H9 (cell line): ENCODE results near the gene RPL19. TPM values are rescaled to one million over a fixed set of nuclear protein-coding genes. Genes with fewer than 3 reads are reported as not detected.

Experiments used
- DNase-seq: peaks from one replicate; pipeline ENCODE4 v3.0.0-alpha.2; 2017
- H2AFZ ChIP-seq: one replicate; pipeline ENCODE4 v1.6.1; 2013; ENCODE audit warnings: mild to moderate bottlenecking, low read length, control low read depth, moderate library complexity
- H2AK5ac ChIP-seq: 2 replicates; pipeline ENCODE4 v1.6.1; 2013; ENCODE audit warnings: low read length, control low read depth, mixed read lengths; ENCODE audit not compliant: insufficient read length
- H2BK120ac ChIP-seq: one replicate; pipeline ENCODE4 v1.6.1; 2013; ENCODE audit warnings: low read depth, mild to moderate bottlenecking, low read length, control low read depth, inconsistent platforms; ENCODE audit not compliant: poor library complexity, severe bottlenecking
- H2BK12ac ChIP-seq: 2 replicates; pipeline ENCODE4 v1.6.1; 2013; ENCODE audit warnings: low read length, control low read depth, mixed read lengths, low read depth; ENCODE audit not compliant: insufficient read length
- H2BK15ac ChIP-seq: 2 replicates; pipeline ENCODE4 v1.6.1; 2013; ENCODE audit warnings: low read depth, low read length, control low read depth
- H2BK20ac ChIP-seq: one replicate; pipeline ENCODE4 v1.6.1; 2013; ENCODE audit warnings: low read depth, mild to moderate bottlenecking, low read length, control low read depth, inconsistent platforms; ENCODE audit not compliant: poor library complexity, severe bottlenecking
- H2BK5ac ChIP-seq: 2 replicates; pipeline ENCODE4 v1.6.1; 2013; ENCODE audit warnings: low read length, control low read depth, mixed read lengths; ENCODE audit not compliant: insufficient read length
- H3K14ac ChIP-seq: 2 replicates; pipeline ENCODE4 v1.6.1; 2013; ENCODE audit warnings: low read length, control low read depth; ENCODE audit not compliant: insufficient read depth
- H3K18ac ChIP-seq: 2 replicates; pipeline ENCODE4 v1.6.1; 2013; ENCODE audit warnings: low read depth, mild to moderate bottlenecking, mixed read lengths, low read length, control low read depth; ENCODE audit not compliant: insufficient read length
- H3K23ac ChIP-seq: 2 replicates; pipeline ENCODE4 v1.6.1; 2013; ENCODE audit warnings: low read length, control low read depth, mixed read lengths, low read depth; ENCODE audit not compliant: insufficient read length
- H3K23me2 ChIP-seq: 2 replicates; pipeline ENCODE4 v1.6.1; 2013; ENCODE audit warnings: low read depth, mild to moderate bottlenecking, mixed read lengths, low read length, control low read depth; ENCODE audit not compliant: insufficient read length, poor library complexity, severe bottlenecking
- H3K27ac ChIP-seq: 2 replicates; pipeline ENCODE4 v1.5.1; 2013; ENCODE audit warnings: low read length, control low read depth, mixed read lengths, low read depth; ENCODE audit not compliant: insufficient read length
- H3K27me3 ChIP-seq: 2 replicates; pipeline ENCODE4 v1.6.1; 2013; ENCODE audit warnings: low read length, control low read depth, inconsistent platforms; ENCODE audit not compliant: insufficient read depth
- H3K4ac ChIP-seq: 2 replicates; pipeline ENCODE4 v1.6.1; 2013; ENCODE audit warnings: low read depth, mild to moderate bottlenecking, control low read depth, inconsistent platforms, low read length, moderate library complexity
- H3K4me1 ChIP-seq: 2 replicates; pipeline ENCODE4 v1.6.1; 2013; ENCODE audit warnings: low read length, control low read depth, inconsistent platforms; ENCODE audit not compliant: insufficient read depth
- H3K4me2 ChIP-seq: 2 replicates; pipeline ENCODE4 v1.6.1; 2013; ENCODE audit warnings: low read length, control low read depth, mixed read lengths; ENCODE audit not compliant: insufficient read length, insufficient read depth
- H3K56ac ChIP-seq: 2 replicates; pipeline ENCODE4 v1.6.1; 2013; ENCODE audit warnings: low read depth, mild to moderate bottlenecking, mixed read lengths, low read length, control low read depth; ENCODE audit not compliant: insufficient read length
- H3K79me1 ChIP-seq: 2 replicates; pipeline ENCODE4 v1.6.1; 2013; ENCODE audit warnings: low read depth, mild to moderate bottlenecking, moderate library complexity, low read length, control low read depth, inconsistent platforms; ENCODE audit not compliant: insufficient read depth, poor library complexity, severe bottlenecking
- H3K79me2 ChIP-seq: 2 replicates; pipeline ENCODE4 v1.6.1; 2013; ENCODE audit warnings: low read length, control low read depth, inconsistent platforms; ENCODE audit not compliant: insufficient read depth
- H3K9ac ChIP-seq: 2 replicates; pipeline ENCODE4 v1.6.1; 2013; ENCODE audit warnings: low read length, control low read depth, mixed read lengths; ENCODE audit not compliant: insufficient read length; ENCODE audit errors: extremely low read depth
- H3K9me3 ChIP-seq: one replicate; pipeline ENCODE4 v1.6.1; 2013; ENCODE audit warnings: low read depth, low read length, inconsistent platforms; ENCODE audit not compliant: control insufficient read depth
- H3T11ph ChIP-seq: one replicate; pipeline ENCODE4 v1.6.1; 2013; ENCODE audit warnings: mild to moderate bottlenecking, low read length, control low read depth, inconsistent platforms
- H4K20me1 ChIP-seq: one replicate; pipeline ENCODE4 v1.6.1; 2013; ENCODE audit not compliant: control insufficient read depth, insufficient read length, insufficient read depth
- H4K5ac ChIP-seq: 2 replicates; pipeline ENCODE4 v1.6.1; 2013; ENCODE audit warnings: low read depth, mild to moderate bottlenecking, mixed read lengths, low read length, control low read depth; ENCODE audit not compliant: insufficient read length
- H4K8ac ChIP-seq: replicated peaks from 2 replicates; pipeline ENCODE4 v1.6.1; 2013; ENCODE audit warnings: low read length, control low read depth, mixed read lengths, low read depth; ENCODE audit not compliant: insufficient read length
- H4K91ac ChIP-seq: 2 replicates; pipeline ENCODE4 v1.6.1; 2013; ENCODE audit warnings: low read depth, mild to moderate bottlenecking, moderate library complexity, mixed read lengths, low read length, control low read depth; ENCODE audit not compliant: insufficient read length
- H3K27ac Mint-ChIP-seq, 3 experiments: 2 replicates in 2 of 3; 3 replicates in 1 of 3; pipeline ENCODE4 v1.8.0; 2020 to 2021; ENCODE audit warnings: mixed read lengths in 3 of 3, mild to moderate bottlenecking in 1 of 3, moderate library complexity in 1 of 3
- H3K27me3 Mint-ChIP-seq: 2 replicates; pipeline ENCODE4 v1.8.0; 2021; ENCODE audit warnings: low read depth, mild to moderate bottlenecking, moderate library complexity, mixed read lengths
- H3K36me3 Mint-ChIP-seq, 3 experiments: 2 replicates in 2 of 3; 3 replicates in 1 of 3; pipeline ENCODE4 v1.8.0; 2020 to 2021; ENCODE audit warnings: low read depth in 3 of 3, mixed read lengths in 3 of 3; ENCODE audit not compliant: insufficient read depth in 1 of 3
- H3K4me1 Mint-ChIP-seq, 2 experiments: 2 replicates each; pipeline ENCODE4 v1.8.0; 2020; ENCODE audit warnings: mixed read lengths in 2 of 2
- H3K4me3 Mint-ChIP-seq, 2 experiments: 2 replicates in 1 of 2; 3 replicates in 1 of 2; pipeline ENCODE4 v1.8.0; 2020 to 2021; ENCODE audit warnings: mild to moderate bottlenecking in 2 of 2, mixed read lengths in 2 of 2, moderate library complexity in 1 of 2
- H3K9me3 Mint-ChIP-seq, 2 experiments: 2 replicates in 1 of 2; 3 replicates in 1 of 2; pipeline ENCODE4 v1.8.0; 2020; ENCODE audit warnings: mild to moderate bottlenecking in 2 of 2, mixed read lengths in 2 of 2, moderate library complexity in 1 of 2
- WGBS: extraction: QIAGEN DNeasy Blood & Tissue Kit; methylation state at CpG from one replicate; pipeline ENCODE4 v1.1.7; 2013; ENCODE audit warnings: missing lambda C conversion rate, low lambda C conversion rate, mixed read lengths; ENCODE audit not compliant: insufficient read length; ENCODE audit errors: extremely low coverage; 5-methylcytosine and 5-hydroxymethylcytosine counted together
- total RNA-seq: library from RNA; stranded (reverse); gene quantifications from 2 replicates; pipeline ENCODE4 v1.2.1, GENCODE V29; 2021
- TF ChIP-seq, protein P1 (sequence below): fragments of 200-600 bp; sonication (generic); conservative IDR thresholded peaks from 3 replicates; pipeline ENCODE4 v1.8.0; 2021; ENCODE audit warnings: antibody characterized with exemption, mild to moderate bottlenecking

The RPL19 gene
- total RNA-seq, 1 experiment from 2014 or later: 2,038 TPM

DNA sequence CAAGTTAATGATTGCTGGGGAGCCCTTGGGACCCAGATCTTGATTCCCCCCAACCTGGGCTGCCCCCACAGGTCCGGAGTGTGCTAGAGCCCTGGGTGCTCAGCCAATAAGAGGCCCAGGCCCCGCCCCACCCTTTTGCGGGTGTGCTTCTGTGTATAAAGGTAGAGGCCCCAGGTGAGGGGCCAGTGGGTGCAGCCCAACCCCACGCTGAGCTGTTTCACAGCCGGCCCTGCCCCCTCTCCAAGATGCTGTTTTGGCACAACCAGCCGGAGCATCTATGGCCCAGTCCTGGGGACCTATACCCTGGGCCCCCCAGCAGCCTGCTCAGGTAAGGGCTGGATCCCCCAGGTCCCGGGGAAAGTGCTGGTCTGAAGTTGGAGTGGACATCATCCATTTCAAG, 37.5 kb downstream of the RPL19 start:
- Histone ChIP-seq H3K9ac (no peak overlapping the region), H3K23ac (no peak overlapping the region), H3K79me2 (no peaks in the 10 kb centered on the region), H4K5ac (no peak overlapping the region), H3K79me1 (no peaks in the 10 kb centered on the region), H2BK120ac (no peak overlapping the region), H4K91ac (no peak overlapping the region), H3K4me2 (no peak overlapping the region), H2BK20ac (no peak overlapping the region), H3K27me3 (0 out of 2 replicates have a peak, but pooled peaks cover 2% of the 10 kb centered on the region), H4K8ac (no peak overlapping the region), H2BK15ac (no peak overlapping the region), H3K4me1 (no peaks in the 10 kb centered on the region), H2BK5ac (no peak overlapping the region), H2AK5ac (no peak overlapping the region), H3K23me2 (no peaks in the 10 kb centered on the region), H3K9me3 (no peaks in the 10 kb centered on the region), H3K18ac (no peak overlapping the region), H3T11ph (no peak overlapping the region), H3K56ac (no peak overlapping the region), H3K4ac (no peak overlapping the region), H4K20me1 (no peaks in the 10 kb centered on the region), H2AFZ (no peak overlapping the region), H3K14ac (no peak overlapping the region), H3K27ac (no peak overlapping the region), H2BK12ac (no peak overlapping the region)
- no peaks in the 10 kb centered on the region; the same call in 1 of the 2 replicates for H3K27me3 Mint-ChIP-seq
- H3K27ac Mint-ChIP-seq: no peak overlapping the region
- no CpG with 5 or more reads among the region's 7 CpGs for WGBS
- H3K36me3 Mint-ChIP-seq: no peaks in the 10 kb centered on the region
- no peak for DNase-seq
- TF ChIP-seq, protein P1, sequence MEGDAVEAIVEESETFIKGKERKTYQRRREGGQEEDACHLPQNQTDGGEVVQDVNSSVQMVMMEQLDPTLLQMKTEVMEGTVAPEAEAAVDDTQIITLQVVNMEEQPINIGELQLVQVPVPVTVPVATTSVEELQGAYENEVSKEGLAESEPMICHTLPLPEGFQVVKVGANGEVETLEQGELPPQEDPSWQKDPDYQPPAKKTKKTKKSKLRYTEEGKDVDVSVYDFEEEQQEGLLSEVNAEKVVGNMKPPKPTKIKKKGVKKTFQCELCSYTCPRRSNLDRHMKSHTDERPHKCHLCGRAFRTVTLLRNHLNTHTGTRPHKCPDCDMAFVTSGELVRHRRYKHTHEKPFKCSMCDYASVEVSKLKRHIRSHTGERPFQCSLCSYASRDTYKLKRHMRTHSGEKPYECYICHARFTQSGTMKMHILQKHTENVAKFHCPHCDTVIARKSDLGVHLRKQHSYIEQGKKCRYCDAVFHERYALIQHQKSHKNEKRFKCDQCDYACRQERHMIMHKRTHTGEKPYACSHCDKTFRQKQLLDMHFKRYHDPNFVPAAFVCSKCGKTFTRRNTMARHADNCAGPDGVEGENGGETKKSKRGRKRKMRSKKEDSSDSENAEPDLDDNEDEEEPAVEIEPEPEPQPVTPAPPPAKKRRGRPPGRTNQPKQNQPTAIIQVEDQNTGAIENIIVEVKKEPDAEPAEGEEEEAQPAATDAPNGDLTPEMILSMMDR: no peak
- no peaks in the 10 kb centered on the region for H3K9me3 Mint-ChIP-seq
- peaks cover 11 to 20% of the 10 kb centered on the region in 2 experiments for H3K4me1 Mint-ChIP-seq
- no peak overlapping the region for H3K4me3 Mint-ChIP-seq
